NT2/D1 (cell line): ENCODE results near the gene PCDHGA12.

ENCODE experiments used
- SUZ12 ChIP-seq: IDR thresholded peaks from 2 replicates; pipeline ENCODE4 v1.6.1; 2011; ENCODE audit not compliant: insufficient read length, insufficient read depth; ENCODE audit errors: extremely low read depth
- YY1 ChIP-seq: IDR thresholded peaks from 2 replicates; pipeline ENCODE4 v1.6.1; 2011; ENCODE audit not compliant: insufficient read length, insufficient read depth
- ZNF274 ChIP-seq: IDR thresholded peaks from 2 replicates; pipeline ENCODE4 v1.6.1; 2011; ENCODE audit warnings: mild to moderate bottlenecking, low read depth, low read length

- TF ChIP-seq SUZ12 (no peak), ZNF274 (no peak), YY1 (no peak)
These were observed 45.4 kb downstream of the PCDHGA12 start, which contains the start of gene PCDHGC3 for GRCh38 chr5:141475625-141476131.
